Fibroblast of villous mesenchyme (primary cell): ENCODE measurements around the gene MRTO4. TPM values are rescaled to one million over a fixed set of nuclear protein-coding genes. Genes with fewer than 3 reads are reported as not detected.
"Not testable (repeated sequence)": the region's sequence is repeated elsewhere in the genome, so short reads cannot be mapped to it uniquely, and the experiment has no call there.

Experiments
- DNase-seq: peaks from one replicate; pipeline ENCODE4 v3.0.0-alpha.2; 2010; ENCODE audit warnings: low read depth
- H3K4me3 ChIP-seq: 2 replicates; pipeline ENCODE4 v1.5.1; 2011; ENCODE audit warnings: low read depth, mild to moderate bottlenecking, low read length
- CTCF ChIP-seq: IDR thresholded peaks from 2 replicates; pipeline ENCODE4 v1.5.1; 2012; ENCODE audit warnings: low read depth, mild to moderate bottlenecking, low read length; ENCODE audit not compliant: insufficient read depth
- total RNA-seq: library from RNA; depleted of rRNA; stranded (reverse); fragments of >200 nt; gene quantifications from 2 replicates; pipeline ENCODE4 v1.2.3, GENCODE V29; 2012

MRTO4 gene
- total RNA-seq, 1 donor: 26.3 TPM

- no peak for DNase-seq
- no peak for TF ChIP-seq CTCF
- H3K4me3 ChIP-seq: no peak overlapping the region
Observed at GRCh38 chr1:19229229-19229628, 22.4 kb upstream of the MRTO4 start.

GRCh38 chr1:19229828-19230325 is 21.7 kb upstream of the MRTO4 start:
- TF ChIP-seq CTCF: no peak
- no peak for DNase-seq

DNA sequence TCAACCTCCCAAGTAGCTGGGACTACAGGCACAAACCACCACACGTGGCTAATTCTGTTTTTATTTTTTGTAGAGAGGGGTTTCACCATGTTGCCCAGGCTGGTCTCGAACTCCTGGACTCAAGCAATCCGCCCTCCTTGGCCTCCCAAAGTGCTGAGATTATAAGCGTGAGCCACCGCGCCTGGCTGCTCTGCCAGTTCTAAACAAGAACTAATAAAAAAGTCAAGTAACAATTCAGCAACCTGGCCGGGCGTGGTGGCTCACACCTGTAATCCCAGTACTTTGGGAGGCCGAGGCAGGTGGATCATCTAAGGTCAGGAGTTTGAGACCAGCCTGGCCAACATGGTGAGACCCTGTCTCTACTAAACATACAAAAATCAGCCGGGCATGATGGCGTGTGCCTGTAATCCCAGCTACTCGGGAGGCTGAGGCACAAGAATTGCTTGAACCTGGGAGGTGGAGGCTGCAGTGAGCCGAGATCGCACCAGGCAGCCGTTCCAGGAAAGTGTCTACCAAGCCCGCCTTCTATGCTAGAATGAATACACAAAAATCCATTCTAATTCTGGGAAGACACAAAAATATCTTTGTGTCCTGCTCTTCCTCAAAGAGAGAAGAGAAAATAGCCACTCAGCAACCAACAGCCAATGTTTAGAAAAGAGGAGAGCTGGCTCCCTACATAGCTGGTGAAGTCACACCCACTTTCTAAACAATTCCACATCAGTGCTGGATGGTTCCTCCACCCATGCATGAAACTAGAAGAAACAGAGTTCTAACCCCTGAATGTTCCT is 19.7 kb upstream of the MRTO4 start:
- not testable (repeated sequence) for DNase-seq, H3K4me3 ChIP-seq

More at GRCh38 chr1:19229828-19230325, 21.7 kb upstream of the MRTO4 start:
- H3K4me3 ChIP-seq: no peak overlapping the region

GRCh38 chr1:19232524-19232846 is 19.1 kb upstream of the MRTO4 start:
- peak; percentile 9 for TF ChIP-seq CTCF
- no peak for DNase-seq
- no peak overlapping the region for H3K4me3 ChIP-seq

GRCh38 chr1:19234224-19234623 is 17.4 kb upstream of the MRTO4 start:
- H3K4me3 ChIP-seq: no peak overlapping the region
- no peak for DNase-seq
- no peak for TF ChIP-seq CTCF

DNA sequence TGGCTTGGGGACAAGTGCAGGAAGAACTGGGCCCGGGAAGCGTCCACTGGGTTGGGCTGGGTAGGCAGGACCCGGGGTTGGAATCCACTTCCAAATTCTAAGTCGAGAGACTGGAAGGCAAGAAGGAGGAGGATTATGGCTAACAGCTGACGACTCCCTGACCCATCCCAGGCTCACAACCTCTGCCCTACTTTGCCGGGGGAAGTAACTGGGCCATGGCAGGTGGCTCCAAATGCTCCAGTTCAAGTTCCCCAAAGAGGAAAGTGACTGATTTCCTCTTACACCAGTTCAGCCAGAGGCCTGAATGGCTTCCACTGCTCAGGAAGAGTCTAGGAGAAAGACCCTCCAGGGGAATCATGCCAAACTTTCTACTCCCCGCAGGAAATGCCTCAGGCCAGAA is 11.7 kb upstream of the MRTO4 start:
- TF ChIP-seq CTCF: no peak
- no peak overlapping the region for H3K4me3 ChIP-seq
- no peak for DNase-seq

GRCh38 chr1:19240673-19241538 is 10.7 kb upstream of the MRTO4 start:
- H3K4me3 ChIP-seq: no peak overlapping the region
- peak; percentile 73 for DNase-seq
- TF ChIP-seq CTCF: peak; percentile 94
